ENCODE results near the gene CA6. TPM values are rescaled to one million over a fixed set of nuclear protein-coding genes. Genes with fewer than 3 reads are reported as not detected.
A peak's percentile ranks its signal among the peaks of the same experiment; 100 is the strongest.
"Not testable (repeated sequence)": the region's sequence is repeated elsewhere in the genome, so short reads cannot be mapped to it uniquely, and the experiment has no call there.

Gene CA6
- total and polyA plus RNA-seq, 2 experiments from 2014 or later = not detected

DNA sequence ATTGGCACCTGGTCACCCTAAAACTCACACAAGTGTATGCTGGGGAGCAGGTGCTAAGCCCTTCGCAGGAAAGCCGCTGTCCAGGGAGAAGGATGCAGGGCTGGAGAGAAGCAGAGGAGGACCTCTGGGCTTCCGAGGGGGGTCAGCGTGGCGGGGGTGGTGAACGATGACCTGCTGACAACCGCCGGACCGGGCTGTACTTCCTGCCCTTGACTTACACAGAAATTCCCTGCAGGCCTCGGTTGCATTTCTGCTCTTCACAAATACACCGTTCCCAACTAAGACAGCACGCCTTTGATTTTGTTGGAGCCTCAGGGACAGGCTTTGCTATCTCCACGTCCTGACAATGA lies 42.9 kb downstream of the CA6 start:
- Histone ChIP-seq H3K36me3 (ENCODE audit: low read depth) (no peaks in the 10 kb centered on the region), H3K79me2 (ENCODE audit: insufficient read depth) (no peaks in the 10 kb centered on the region), H3K27me3 (replicated peaks; ENCODE audit: insufficient read depth) (no peaks in the 10 kb centered on the region), H3K9me3 (ENCODE audit: low read depth) (no peaks in the 10 kb centered on the region), H3K9ac (no peak overlapping the region), H3K4me2 (ENCODE audit: unreplicated experiment) (no peak overlapping the region), H3K27ac (no peak overlapping the region), H3F3A (ENCODE audit: insufficient read depth) (peaks cover 14% of the 10 kb centered on the region), H3K4me3 (no peak overlapping the region), H3K4me1 (ENCODE audit: insufficient read depth) (peaks cover 8% of the 10 kb centered on the region; the same call in 1 of the 2 replicates), H2AFZ (no peak overlapping the region), H3K9me2 (ENCODE audit: insufficient read depth) (no peaks in the 10 kb centered on the region), H4K20me1 (ENCODE audit: insufficient read depth) (no peaks in the 10 kb centered on the region)
- no peak for TF ChIP-seq EZH2phosphoT487 (IDR thresholded peaks at IDR 0.05; ENCODE audit: insufficient read depth, low read depth)
- in situ Hi-C loops (cut with MboI) = no loop called here
- no peak for DNase-seq
- 61 to 71% methylated on average over 7 to 13 of the region's 13 CpGs for WGBS, 2 experiments (ENCODE audit: low coverage in 1 of 2, low lambda C conversion rate in 2 of 2, missing lambda C conversion rate in 2 of 2)

DNA sequence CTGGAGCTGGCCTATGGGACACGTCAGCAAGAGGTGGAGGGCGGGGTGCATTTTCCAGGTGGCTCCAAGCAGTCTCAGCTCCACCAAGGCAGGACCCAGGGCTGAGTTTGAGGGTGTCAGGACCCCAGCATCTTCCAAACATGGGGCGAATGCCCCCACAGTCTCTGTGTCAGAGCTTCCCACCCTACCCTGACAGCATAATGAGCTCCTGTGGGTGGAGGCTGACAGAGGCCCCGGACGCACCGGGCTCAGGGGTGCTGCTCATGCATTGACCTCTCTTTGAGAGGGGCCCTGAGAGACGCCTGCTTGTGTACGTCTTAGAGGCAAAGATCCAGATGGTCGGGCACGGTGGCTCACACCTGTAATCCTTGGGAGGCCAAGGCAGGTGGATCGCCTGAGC lies 43.4 kb downstream of the CA6 start:
- no peak overlapping the region for H3K4me3 ChIP-seq
- H3K9me2 ChIP-seq (ENCODE audit: insufficient read depth) = no peaks in the 10 kb centered on the region
- H3F3A ChIP-seq (ENCODE audit: insufficient read depth) = peaks cover 14% of the 10 kb centered on the region
- no peak overlapping the region for H3K4me2 ChIP-seq (ENCODE audit: unreplicated experiment)
- 91 to 92% methylated on average over 10 to 11 of the region's 11 CpGs for WGBS, 2 experiments (ENCODE audit: low coverage in 1 of 2, low lambda C conversion rate in 2 of 2, missing lambda C conversion rate in 2 of 2)
- TF ChIP-seq EZH2phosphoT487 (IDR thresholded peaks at IDR 0.05; ENCODE audit: insufficient read depth, low read depth) (no peak), EZH2 (IDR thresholded peaks at IDR 0.05; ENCODE audit: insufficient read depth, poor library complexity, severe bottlenecking) (no peak)
- H3K27ac ChIP-seq = no peak overlapping the region
- no peak for DNase-seq
- H3K79me2 ChIP-seq (ENCODE audit: insufficient read depth) = no peaks in the 10 kb centered on the region
- H3K36me3 ChIP-seq (ENCODE audit: low read depth) = no peaks in the 10 kb centered on the region
- no peak overlapping the region for H2AFZ ChIP-seq
- H3K9me3 ChIP-seq (ENCODE audit: low read depth) = no peaks in the 10 kb centered on the region
- H3K4me1 ChIP-seq (ENCODE audit: insufficient read depth) = peaks cover 8% of the 10 kb centered on the region; the same call in 1 of the 2 replicates
- no peaks in the 10 kb centered on the region for H3K27me3 ChIP-seq (replicated peaks; ENCODE audit: insufficient read depth)
- in situ Hi-C loops (cut with MboI) = no loop called here
- no peaks in the 10 kb centered on the region for H4K20me1 ChIP-seq (ENCODE audit: insufficient read depth)
- no peak overlapping the region for H3K9ac ChIP-seq

- Histone ChIP-seq H3K9me3 (ENCODE audit: low read depth) (no peaks in the 10 kb centered on the region), H3K36me3 (ENCODE audit: low read depth) (no peaks in the 10 kb centered on the region), H4K20me1 (ENCODE audit: insufficient read depth) (no peaks in the 10 kb centered on the region), H3K9me2 (ENCODE audit: insufficient read depth) (no peaks in the 10 kb centered on the region), H3K4me3 (no peak overlapping the region), H3K4me2 (ENCODE audit: unreplicated experiment) (no peak overlapping the region), H3K4me1 (ENCODE audit: insufficient read depth) (peaks cover 8% of the 10 kb centered on the region; the same call in 1 of the 2 replicates), H3K27ac (no peak overlapping the region), H2AFZ (no peak overlapping the region), H3K27me3 (replicated peaks; ENCODE audit: insufficient read depth) (no peaks in the 10 kb centered on the region), H3F3A (ENCODE audit: insufficient read depth) (peaks cover 14% of the 10 kb centered on the region), H3K9ac (no peak overlapping the region), H3K79me2 (ENCODE audit: insufficient read depth) (no peaks in the 10 kb centered on the region)
- DNase-seq = peak; percentile 53
- TF ChIP-seq EZH2 (IDR thresholded peaks at IDR 0.05; ENCODE audit: insufficient read depth, poor library complexity, severe bottlenecking) = no peak
- TF ChIP-seq EZH2phosphoT487 (IDR thresholded peaks at IDR 0.05; ENCODE audit: insufficient read depth, low read depth) = no peak
- WGBS, 2 experiments (ENCODE audit: low coverage in 1 of 2, low lambda C conversion rate in 2 of 2, missing lambda C conversion rate in 2 of 2) = 67 to 72% methylated on average over 2 to 4 of the region's 4 CpGs
- in situ Hi-C loops (cut with MboI) = no loop called here
These were observed 44.2 kb downstream of the CA6 start for GRCh38 chr1:8989821-8990220.

GRCh38 chr1:8992936-8993687 lies 47.4 kb downstream of the CA6 start:
- Histone ChIP-seq H3K79me2 (ENCODE audit: insufficient read depth) (no peaks in the 10 kb centered on the region), H3K4me1 (ENCODE audit: insufficient read depth) (no peaks in the 10 kb centered on the region), H3K27ac (no peak overlapping the region), H3F3A (ENCODE audit: insufficient read depth) (no peaks in the 10 kb centered on the region), H3K27me3 (replicated peaks; ENCODE audit: insufficient read depth) (no peaks in the 10 kb centered on the region), H2AFZ (no peak overlapping the region), H3K4me3 (no peak overlapping the region), H3K36me3 (ENCODE audit: low read depth) (no peaks in the 10 kb centered on the region), H3K9ac (no peak overlapping the region), H3K9me2 (ENCODE audit: insufficient read depth) (no peaks in the 10 kb centered on the region), H4K20me1 (ENCODE audit: insufficient read depth) (no peaks in the 10 kb centered on the region), H3K9me3 (ENCODE audit: low read depth) (no peaks in the 10 kb centered on the region), H3K4me2 (ENCODE audit: unreplicated experiment) (no peak overlapping the region)
- TF ChIP-seq EZH2phosphoT487 (IDR thresholded peaks at IDR 0.05; ENCODE audit: insufficient read depth, low read depth) (no peak), EZH2 (IDR thresholded peaks at IDR 0.05; ENCODE audit: insufficient read depth, poor library complexity, severe bottlenecking) (no peak)
- whole genome bisulfite sequencing, 2 experiments (ENCODE audit: low coverage in 1 of 2, low lambda C conversion rate in 2 of 2, missing lambda C conversion rate in 2 of 2) = 74 to 82% methylated on average over 8 of the region's 8 CpGs
- peak; percentile 23 for DNase-seq
- in situ Hi-C loops (cut with MboI) = no loop called here

- H3K4me3 ChIP-seq; H3K9me3 ChIP-seq (ENCODE audit: low read depth); in situ Hi-C loops (cut with MboI); DNase-seq; H3K27me3 ChIP-seq (replicated peaks; ENCODE audit: insufficient read depth); H3K79me2 ChIP-seq (ENCODE audit: insufficient read depth); H2AFZ ChIP-seq; H3F3A ChIP-seq (ENCODE audit: insufficient read depth); H3K36me3 ChIP-seq (ENCODE audit: low read depth); H3K9me2 ChIP-seq (ENCODE audit: insufficient read depth); H3K4me2 ChIP-seq (ENCODE audit: unreplicated experiment); H3K27ac ChIP-seq; H3K4me1 ChIP-seq (ENCODE audit: insufficient read depth); H3K9ac ChIP-seq; H4K20me1 ChIP-seq (ENCODE audit: insufficient read depth): not testable (repeated sequence)
- WGBS, 2 experiments (ENCODE audit: low coverage in 1 of 2, low lambda C conversion rate in 2 of 2, missing lambda C conversion rate in 2 of 2) = 82 to 88% methylated on average over 13 of the region's 13 CpGs
These were observed 48.5 kb downstream of the CA6 start for GRCh38 chr1:8993962-8994675.

- DNase-seq; H3K79me2 ChIP-seq (ENCODE audit: insufficient read depth); H3F3A ChIP-seq (ENCODE audit: insufficient read depth); in situ Hi-C loops (cut with MboI); H3K4me1 ChIP-seq (ENCODE audit: insufficient read depth); H3K9ac ChIP-seq; H3K36me3 ChIP-seq (ENCODE audit: low read depth); H2AFZ ChIP-seq; H3K27ac ChIP-seq; H3K4me3 ChIP-seq; H3K9me2 ChIP-seq (ENCODE audit: insufficient read depth); H3K27me3 ChIP-seq (replicated peaks; ENCODE audit: insufficient read depth); H3K4me2 ChIP-seq (ENCODE audit: unreplicated experiment); H4K20me1 ChIP-seq (ENCODE audit: insufficient read depth); H3K9me3 ChIP-seq (ENCODE audit: low read depth): not testable (repeated sequence)
- WGBS, 2 experiments (ENCODE audit: low coverage in 1 of 2, low lambda C conversion rate in 2 of 2, missing lambda C conversion rate in 2 of 2) = 65 to 69% methylated on average over 13 of the region's 13 CpGs
These were observed 56.0 kb downstream of the CA6 start for GRCh38 chr1:9001534-9002214.
